NCI-H345 (cell line): ENCODE results near the gene WNT1.

Experiments used
- DNase-seq: peaks from one replicate; lab custom pipeline; 2025; lab: John Stamatoyannopoulos, UW

WNT1 gene

GRCh38 chr12:49000346-49000745 is 22.2 kb downstream of the WNT1 start:
- DNase-seq: no peak

- DNase-seq: no peak
Measured at GRCh38 chr12:49008943-49009342, 30.8 kb downstream of the WNT1 start.

GRCh38 chr12:49010092-49010668 is 32.1 kb downstream of the WNT1 start:
- no peak for DNase-seq

DNA sequence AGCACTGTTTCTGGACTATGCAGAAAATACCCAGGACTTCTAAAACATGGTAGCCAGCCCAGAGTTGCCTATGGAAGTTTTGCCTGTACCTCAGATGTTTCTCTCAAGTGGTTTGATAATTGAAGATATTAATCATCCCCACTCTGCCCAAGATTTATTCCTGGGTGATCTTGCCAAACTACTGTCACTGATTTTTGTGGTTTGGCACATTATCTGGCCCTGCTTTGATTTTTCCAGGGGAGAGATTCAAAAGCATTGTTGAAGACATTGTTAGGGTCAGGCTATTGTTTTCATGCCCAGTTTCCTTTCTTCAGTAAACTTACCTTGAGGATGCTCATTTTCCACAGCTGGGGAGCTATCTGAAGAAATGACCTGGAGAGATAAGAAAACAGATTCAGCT is 34.6 kb downstream of the WNT1 start:
- no peak for DNase-seq

DNA sequence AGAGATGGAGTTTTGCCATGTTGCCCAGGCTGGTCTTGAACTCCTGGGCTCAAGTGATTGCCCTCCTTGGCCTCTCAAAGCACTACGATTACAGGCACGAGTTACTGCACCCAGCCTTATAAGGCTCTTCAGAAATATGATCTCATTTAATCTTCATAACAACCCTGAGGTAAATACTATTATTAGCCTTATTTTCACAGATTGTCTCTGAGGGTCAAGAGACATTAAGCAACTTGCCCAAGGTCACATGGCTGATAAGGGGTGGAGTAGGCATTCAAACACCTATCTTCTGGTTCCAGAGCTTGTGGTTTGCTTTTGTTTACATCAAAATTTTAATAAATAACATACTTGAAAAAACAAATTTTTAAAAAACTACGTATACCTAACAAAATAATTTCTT is 35.3 kb downstream of the WNT1 start:
- no peak for DNase-seq

DNA sequence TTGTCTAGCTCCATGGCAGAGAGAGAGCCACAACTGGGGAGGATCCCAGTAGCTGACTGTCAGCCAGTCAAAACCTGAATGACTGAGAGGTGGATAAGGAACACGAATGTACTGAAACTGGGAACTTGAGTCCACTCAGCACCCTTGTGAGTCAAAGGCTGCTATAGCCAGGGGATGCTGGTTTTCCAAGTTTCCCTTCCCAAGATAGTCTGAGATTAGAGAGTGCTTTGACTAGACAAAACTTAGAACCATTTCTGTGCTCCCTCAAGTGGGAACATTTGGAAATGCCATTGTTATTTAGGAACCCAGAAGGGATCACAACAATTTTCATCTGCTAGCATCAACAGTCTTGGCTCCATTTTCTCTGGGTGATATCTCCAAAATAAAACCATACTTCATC is 36.4 kb downstream of the WNT1 start:
- no peak for DNase-seq

- no peak for DNase-seq
Measured at GRCh38 chr12:49015196-49015595, 37.1 kb downstream of the WNT1 start.

- no peak for DNase-seq
Measured at GRCh38 chr12:49017891-49018260, 39.8 kb downstream of the WNT1 start.

- DNase-seq: peak; percentile 75
Measured at GRCh38 chr12:49018261-49019119, 40.4 kb downstream of the WNT1 start, which contains the start of gene PRKAG1. TSS of gene PRKAG1 (minus strand) at chr12:49018776. CDS start at chr12:49018740, 36 bp downstream.

GRCh38 chr12:49019120-49019430 is 41.0 kb downstream of the WNT1 start:
- DNase-seq: no peak

DNA sequence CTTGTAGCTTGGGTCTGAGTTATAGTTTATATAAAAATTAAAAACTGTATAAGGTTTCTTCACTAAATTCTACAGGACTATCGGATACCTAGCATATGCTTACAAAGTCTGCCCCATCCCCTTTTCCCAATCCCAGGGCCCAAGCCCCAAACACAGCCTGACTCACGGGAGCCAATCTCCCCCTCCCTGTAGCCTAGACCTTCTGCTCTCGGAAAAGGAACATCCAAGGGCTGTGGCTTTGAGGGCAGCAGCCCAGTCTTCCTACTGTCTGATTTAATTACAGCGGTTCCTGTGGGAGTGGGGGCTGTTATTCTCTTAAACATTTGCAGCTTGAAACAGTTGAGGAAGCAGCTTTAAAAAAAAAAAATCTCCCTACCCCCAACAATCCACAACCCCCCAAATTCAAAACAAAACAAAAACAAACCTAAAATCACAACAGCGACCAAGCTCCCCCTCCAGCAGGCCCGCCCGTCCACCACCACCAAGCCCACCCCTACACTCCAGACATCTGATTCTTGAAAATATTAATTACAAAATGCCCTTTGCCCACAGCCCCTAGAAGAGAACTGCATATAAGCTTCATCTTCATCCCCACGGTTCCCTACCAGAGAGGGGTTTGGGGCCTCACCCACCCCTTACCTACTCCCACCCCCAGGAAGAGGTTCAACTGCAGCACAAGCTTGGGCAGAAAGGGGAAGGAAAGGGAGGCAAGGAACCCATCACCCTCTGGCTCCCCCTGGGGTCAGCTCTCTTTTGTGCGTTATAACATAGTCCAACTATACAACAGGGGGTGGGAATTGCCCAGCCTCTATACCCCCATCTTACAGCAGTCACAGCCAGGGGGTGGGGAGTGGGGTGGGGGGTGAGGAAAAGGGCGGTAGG is 41.6 kb downstream of the WNT1 start:
- DNase-seq: no peak

DNA sequence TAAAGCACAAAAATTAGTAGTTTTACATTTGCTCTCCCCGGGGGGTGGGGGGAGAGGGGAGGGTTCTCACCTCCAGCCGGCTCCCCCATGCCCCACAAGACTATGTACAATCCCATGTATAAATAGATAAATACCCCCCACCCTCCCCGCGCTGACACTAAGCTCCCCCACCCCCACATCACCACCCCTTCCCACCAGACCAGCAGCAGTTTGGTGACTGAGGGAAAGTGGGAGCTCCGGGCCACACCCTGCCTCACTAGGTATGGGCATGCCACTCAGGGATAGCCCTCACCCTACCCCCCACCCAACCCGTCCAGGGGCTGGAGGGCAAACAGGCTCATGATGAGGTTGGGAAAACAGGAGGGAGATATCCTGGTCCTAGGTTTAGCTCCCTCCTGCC is 42.3 kb downstream of the WNT1 start:
- no peak for DNase-seq

GRCh38 chr12:49021292-49021915 is 43.3 kb downstream of the WNT1 start:
- DNase-seq: no peak

DNA sequence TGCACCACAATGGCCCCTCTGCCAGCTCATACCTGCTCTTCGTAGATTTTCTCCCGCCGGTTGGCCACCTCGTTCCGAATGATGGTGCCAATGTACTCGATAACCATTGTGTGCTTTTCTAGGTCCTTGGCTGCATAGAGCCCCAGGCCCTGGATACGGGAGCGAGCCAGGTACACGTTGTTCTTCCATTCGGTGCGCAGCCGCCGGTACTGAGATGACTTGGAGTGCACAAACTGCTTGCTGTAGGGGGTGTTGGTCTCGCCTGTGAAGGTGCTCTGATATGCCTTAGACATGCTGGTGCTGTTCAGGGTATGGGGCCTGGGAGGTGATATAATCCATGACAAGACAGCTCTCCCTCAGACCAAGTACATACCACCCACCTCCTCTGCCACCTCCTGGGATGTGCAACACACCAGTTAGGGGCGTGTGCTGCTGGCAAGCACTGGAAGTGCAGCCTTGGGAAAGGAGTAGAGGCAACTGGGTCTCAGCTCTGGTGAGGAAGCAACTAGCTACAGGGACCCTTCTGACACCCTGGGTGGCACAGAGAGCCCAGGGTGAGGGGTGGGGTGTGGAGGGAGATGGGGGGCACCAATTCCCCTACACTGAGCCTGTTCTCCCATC is 44.5 kb downstream of the WNT1 start:
- DNase-seq: no peak

DNA sequence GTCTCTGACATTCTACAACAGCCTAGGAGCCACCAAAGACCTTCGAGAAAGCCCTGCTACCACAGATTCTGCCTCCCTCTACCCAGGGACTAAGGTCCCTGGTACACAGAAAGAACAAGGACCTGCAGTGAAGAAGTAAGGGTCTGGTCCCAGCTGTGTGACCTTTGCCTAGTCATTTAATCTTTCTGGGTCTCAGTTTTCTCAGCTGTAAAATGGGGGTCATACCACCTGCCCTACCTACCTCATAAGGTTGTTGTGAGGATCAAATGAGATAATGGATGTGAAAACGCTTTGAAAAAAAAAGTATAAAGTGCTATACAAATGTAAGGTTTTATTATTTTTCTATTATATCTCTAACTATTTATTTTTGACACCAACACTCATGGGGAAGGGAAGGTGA is 45.7 kb downstream of the WNT1 start:
- DNase-seq: no peak

DNA sequence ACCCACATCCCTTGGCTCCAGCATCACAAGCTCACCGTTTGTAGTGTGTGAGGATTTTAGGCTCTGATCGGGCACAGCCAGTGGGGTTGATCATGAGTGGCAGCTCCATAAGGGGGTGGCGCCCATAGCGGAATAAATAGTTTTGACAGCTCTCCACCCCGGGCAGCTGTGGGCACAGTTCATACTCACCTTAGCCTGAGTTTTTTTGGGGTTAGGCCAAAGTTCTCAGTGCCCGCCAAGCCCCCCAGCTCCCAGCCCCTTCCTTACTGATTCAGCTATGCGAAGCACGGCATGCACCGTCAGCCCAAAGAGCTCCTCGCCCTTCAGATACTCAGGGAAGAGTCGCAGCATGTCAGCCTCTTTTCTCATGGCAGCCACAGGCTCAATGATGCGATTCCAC is 46.4 kb downstream of the WNT1 start:
- no peak for DNase-seq

GRCh38 chr12:49025463-49025862 is 47.3 kb downstream of the WNT1 start:
- DNase-seq: no peak

- DNase-seq: no peak
Measured at GRCh38 chr12:49026101-49026500, 48.0 kb downstream of the WNT1 start.

DNA sequence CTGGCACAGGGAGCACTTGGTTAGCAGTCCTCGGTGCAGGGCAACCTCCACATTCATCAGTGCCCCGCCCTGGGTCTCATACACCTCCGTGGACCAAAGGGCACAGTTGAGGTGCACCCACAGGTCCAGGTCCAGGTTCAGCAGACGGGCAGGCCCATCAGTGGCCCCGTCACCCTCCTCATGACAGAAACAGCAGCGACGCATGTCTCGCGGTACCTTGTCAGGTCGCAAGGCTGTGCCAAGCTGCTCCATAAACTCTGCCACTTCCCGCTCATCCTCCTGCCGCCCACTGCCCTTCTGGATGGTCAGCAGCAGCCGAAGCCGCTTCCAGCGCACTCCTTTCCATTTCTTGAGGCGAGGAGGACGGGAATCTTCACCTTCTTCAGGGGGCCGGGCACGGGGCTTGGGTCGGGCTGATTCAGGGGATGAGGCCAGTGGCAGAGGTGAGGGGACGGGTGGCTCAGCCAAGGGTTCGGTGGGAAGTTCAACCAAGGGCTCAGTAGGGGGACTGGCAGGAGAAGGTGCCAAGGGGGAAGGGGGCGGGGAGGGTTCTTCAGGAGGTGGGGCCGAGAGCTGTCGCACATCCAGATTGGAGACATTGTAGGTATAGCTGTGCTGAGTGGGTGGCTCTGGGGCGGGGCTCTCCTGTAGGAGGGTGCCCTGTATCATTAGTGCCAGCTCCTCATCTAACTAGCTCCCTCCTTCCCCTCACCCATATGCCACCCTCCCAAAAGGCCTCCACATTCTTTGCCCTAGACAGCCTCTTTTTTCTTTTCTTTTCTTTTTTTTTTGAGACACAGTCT is 48.8 kb downstream of the WNT1 start:
- no peak for DNase-seq

GRCh38 chr12:49027846-49028555 is 49.9 kb downstream of the WNT1 start:
- DNase-seq: no peak
